OCI-LY1 (cell line): Measurements from ENCODE around the gene F2RL1.

Experiments
- H2AFZ ChIP-seq: fragments of 200-600 bp; sonication (generic), shearing (Covaris generic); 2 replicates; pipeline ENCODE4 v1.6.0; 2014; ENCODE audit warnings: antibody characterized with exemption, mild to moderate bottlenecking, low read length
- H3F3A ChIP-seq: fragments of 200-600 bp; sonication (generic), shearing (Covaris generic); 2 replicates; pipeline ENCODE4 v1.6.0; 2014; ENCODE audit warnings: mild to moderate bottlenecking, antibody characterized with exemption, low read length, moderate library complexity; ENCODE audit not compliant: insufficient read depth
- H3K27ac ChIP-seq: fragments of 200-600 bp; sonication (generic); 2 replicates; pipeline ENCODE4 v1.5.1; 2014; ENCODE audit warnings: low read length, mixed run types, mild to moderate bottlenecking, low read depth; ENCODE audit not compliant: poor library complexity, severe bottlenecking
- H3K27me3 ChIP-seq: fragments of 200-600 bp; sonication (generic); 2 replicates; pipeline ENCODE4 v1.6.0; 2014; ENCODE audit warnings: antibody characterized with exemption, mild to moderate bottlenecking, low read length, moderate library complexity; ENCODE audit not compliant: insufficient read depth
- H3K36me3 ChIP-seq: fragments of 200-600 bp; sonication (generic); 2 replicates; pipeline ENCODE4 v1.6.1; 2014; ENCODE audit warnings: mild to moderate bottlenecking, antibody characterized with exemption, low read length, moderate library complexity, mixed read lengths; ENCODE audit not compliant: insufficient read depth
- H3K4me1 ChIP-seq: fragments of 200-600 bp; sonication (generic); 2 replicates; pipeline ENCODE4 v1.5.1; 2014; ENCODE audit warnings: mild to moderate bottlenecking, low read length, moderate library complexity; ENCODE audit not compliant: insufficient read depth, severe bottlenecking
- H3K4me2 ChIP-seq: fragments of 200-600 bp; sonication (generic), shearing (Covaris generic); 2 replicates; pipeline ENCODE4 v1.6.1; 2014; ENCODE audit warnings: low read length
- H3K4me3 ChIP-seq: fragments of 200-600 bp; sonication (generic); 2 replicates; pipeline ENCODE4 v1.5.1; 2014; ENCODE audit warnings: low read length, low read depth, mild to moderate bottlenecking, mixed read lengths; ENCODE audit not compliant: poor library complexity, severe bottlenecking
- H3K79me2 ChIP-seq: fragments of 200-600 bp; shearing (Covaris generic); 2 replicates; pipeline ENCODE4 v1.6.1; 2016; ENCODE audit warnings: mixed run types, low read length, mixed read lengths; ENCODE audit not compliant: insufficient read depth
- H3K9ac ChIP-seq: fragments of 200-600 bp; sonication (generic), shearing (Covaris generic); 2 replicates; pipeline ENCODE4 v1.6.1; 2014; ENCODE audit warnings: mild to moderate bottlenecking, low read length, mixed read lengths
- H3K9me2 ChIP-seq: fragments of 200-600 bp; sonication (generic), shearing (Covaris generic); 2 replicates; pipeline ENCODE4 v1.6.1; 2014; ENCODE audit warnings: low read depth, mild to moderate bottlenecking, low read length, mixed read lengths
- H3K9me3 ChIP-seq: fragments of 200-600 bp; shearing (Covaris generic); 2 replicates; pipeline ENCODE4 v1.6.1; 2014; ENCODE audit warnings: low read length, mixed read lengths
- H4K20me1 ChIP-seq: fragments of 200-600 bp; sonication (generic), shearing (Covaris generic); 2 replicates; pipeline ENCODE4 v1.6.0; 2016; ENCODE audit warnings: mild to moderate bottlenecking, low read length; ENCODE audit not compliant: insufficient read depth
- CTCF ChIP-seq: fragments of 200-600 bp; sonication (generic), shearing (Covaris generic); IDR thresholded peaks from 2 replicates; pipeline ENCODE4 v1.5.1; 2017; ENCODE audit warnings: mild to moderate bottlenecking, antibody characterized with exemption, low read length, moderate library complexity, mixed read lengths
- EZH2 ChIP-seq: fragments of 200-600 bp; sonication (generic), shearing (Covaris generic); IDR thresholded peaks from 2 replicates; pipeline ENCODE4 v1.8.0; 2017; ENCODE audit warnings: borderline replicate concordance, mixed run types, mild to moderate bottlenecking, antibody characterized with exemption, low read length, moderate library complexity, mixed read lengths

Gene F2RL1

GRCh38 chr5:76794871-76795270 is 24.0 kb upstream of the F2RL1 start:
- Histone ChIP-seq H4K20me1 (no peaks in the 10 kb centered on the region), H3F3A (no peaks in the 10 kb centered on the region), H3K9me3 (no peaks in the 10 kb centered on the region), H3K9ac (no peak overlapping the region), H3K4me3 (no peak overlapping the region), H3K4me1 (no peaks in the 10 kb centered on the region), H3K27me3 (no peaks in the 10 kb centered on the region), H3K27ac (no peak overlapping the region), H3K79me2 (no peaks in the 10 kb centered on the region), H2AFZ (no peak overlapping the region), H3K36me3 (no peaks in the 10 kb centered on the region), H3K9me2 (no peaks in the 10 kb centered on the region), H3K4me2 (no peak overlapping the region)
- TF ChIP-seq EZH2, result no peak
- TF ChIP-seq CTCF, result no peak

DNA sequence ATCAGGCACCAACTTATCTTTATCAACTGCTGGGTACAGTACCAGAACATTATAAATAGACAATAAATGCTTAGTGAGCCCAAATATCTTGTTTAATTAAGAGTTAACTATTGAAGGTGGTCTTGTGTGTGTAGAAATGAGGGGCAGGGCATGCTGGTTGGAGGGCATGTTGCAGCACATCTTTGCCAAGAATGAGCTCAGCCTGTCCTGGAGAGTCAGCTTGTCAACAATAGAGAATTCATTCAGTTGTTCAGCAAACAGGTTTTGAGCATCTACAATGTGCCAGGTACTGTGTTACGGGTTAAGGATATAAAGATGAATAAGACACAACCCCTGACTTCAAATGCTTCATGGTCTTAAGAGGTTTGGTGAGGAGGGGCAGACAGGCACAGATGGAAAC is 19.2 kb upstream of the F2RL1 start:
- Histone ChIP-seq H3K27ac (no peak overlapping the region), H3K9ac (no peak overlapping the region), H3K4me3 (no peak overlapping the region), H3K79me2 (no peaks in the 10 kb centered on the region), H3K4me2 (no peak overlapping the region), H3K9me3 (no peaks in the 10 kb centered on the region), H3K36me3 (no peaks in the 10 kb centered on the region), H4K20me1 (no peaks in the 10 kb centered on the region), H3K4me1 (no peaks in the 10 kb centered on the region), H3K9me2 (no peaks in the 10 kb centered on the region), H2AFZ (no peak overlapping the region), H3F3A (no peaks in the 10 kb centered on the region), H3K27me3 (no peaks in the 10 kb centered on the region)
- TF ChIP-seq CTCF, result no peak
- TF ChIP-seq EZH2, result no peak

DNA sequence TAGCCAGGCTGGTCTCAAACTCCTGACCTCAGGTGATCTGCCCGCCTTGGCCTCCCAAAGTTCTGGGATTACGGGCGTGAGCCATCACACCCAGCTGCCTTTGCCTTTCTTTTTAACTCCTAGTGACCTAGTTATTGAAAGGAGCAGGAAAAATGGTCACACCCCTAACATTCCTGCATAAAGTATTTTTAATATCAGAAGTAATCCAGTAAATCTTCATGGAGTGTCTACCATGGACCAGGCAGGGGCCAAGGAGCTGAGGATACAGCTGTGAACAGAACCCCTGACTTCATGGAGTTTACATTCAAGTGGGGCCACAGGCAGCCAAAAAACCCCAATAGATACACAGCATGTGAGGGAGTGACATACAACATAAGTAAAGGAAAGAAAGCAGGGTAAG is 18.3 kb upstream of the F2RL1 start:
- H3K4me3 ChIP-seq, result no peak overlapping the region
- H3K9me2 ChIP-seq, result no peaks in the 10 kb centered on the region
- no peaks in the 10 kb centered on the region for H3K9me3 ChIP-seq
- no peaks in the 10 kb centered on the region for H4K20me1 ChIP-seq
- no peaks in the 10 kb centered on the region for H3K27me3 ChIP-seq
- no peak for TF ChIP-seq EZH2
- no peak for TF ChIP-seq CTCF
- H3K27ac ChIP-seq, result no peak overlapping the region
- H3K36me3 ChIP-seq, result no peaks in the 10 kb centered on the region
- no peaks in the 10 kb centered on the region for H3K4me1 ChIP-seq
- no peak overlapping the region for H2AFZ ChIP-seq
- H3K4me2 ChIP-seq, result no peak overlapping the region
- H3K9ac ChIP-seq, result no peak overlapping the region
- H3K79me2 ChIP-seq, result no peaks in the 10 kb centered on the region
- H3F3A ChIP-seq, result no peaks in the 10 kb centered on the region
